Central memory CD8-positive, alpha-beta T cell (primary cell): ENCODE data around the gene CCDC192.

Source experiments
- ATAC-seq: fragments of 150-1000 bp; cut with Tn5 transposase; replicated peaks from 2 replicates; pipeline ENCODE4 v1.10.0; 2022; ENCODE audit warnings: mild to moderate bottlenecking, moderate FRiP score, moderate number of reproducible peaks; ENCODE audit not compliant: poor library complexity, severe bottlenecking; ENCODE audit errors: extremely low read depth
- DNase-seq, 2 donors: peaks; one replicate each; pipeline ENCODE4 v3.0.0; 2021; ENCODE audit warnings: low spot score in 2 of 2
- H3K27ac Mint-ChIP-seq: one replicate; pipeline ENCODE4 v1.8.0; 2022; ENCODE audit warnings: low read depth, mild to moderate bottlenecking, moderate library complexity, mixed read lengths
- H3K27me3 Mint-ChIP-seq: one replicate; pipeline ENCODE4 v1.8.0; 2022; ENCODE audit warnings: mixed read lengths
- H3K36me3 Mint-ChIP-seq: one replicate; pipeline ENCODE4 v1.8.0; 2022; ENCODE audit warnings: mild to moderate bottlenecking, moderate library complexity, mixed read lengths; ENCODE audit not compliant: insufficient read depth
- H3K4me1 Mint-ChIP-seq: one replicate; pipeline ENCODE4 v1.8.0; 2022; ENCODE audit warnings: mixed read lengths
- H3K4me3 Mint-ChIP-seq: one replicate; pipeline ENCODE4 v1.8.0; 2022; ENCODE audit warnings: mild to moderate bottlenecking, moderate library complexity, mixed read lengths
- H3K9me3 Mint-ChIP-seq: one replicate; pipeline ENCODE4 v1.8.0; 2022; ENCODE audit warnings: mixed read lengths

CCDC192 gene

GRCh38 chr5:127988146-127988760, 285.1 kb downstream of the CCDC192 start:
- H3K4me1 Mint-ChIP-seq: no peaks in the 10 kb centered on the region
- DNase-seq: no peak
- H3K27me3 Mint-ChIP-seq: no peaks in the 10 kb centered on the region
- H3K27ac Mint-ChIP-seq: no peak overlapping the region
- H3K36me3 Mint-ChIP-seq: no peaks in the 10 kb centered on the region
- H3K9me3 Mint-ChIP-seq: no peaks in the 10 kb centered on the region
- no peak overlapping the region for H3K4me3 Mint-ChIP-seq
- ATAC-seq: no peak
